HEK293 (cell line): ENCODE measurements around the gene ADAM8.

Source experiments
- CTCF ChIA-PET: fragments of 350-600 bp; formaldehyde crosslinking; extraction: SDS; loops from one replicate; lab custom pipeline; 2021; ENCODE audit warnings: antibody characterized with exemption; lab: Yijun Ruan, JAX
- POLR2A ChIA-PET: fragments of 300-600 bp; formaldehyde crosslinking; extraction: SDS; loops from one replicate; lab custom pipeline; 2020; ENCODE audit warnings: antibody characterized with exemption, inconsistent platforms; lab: Yijun Ruan, JAX
- H3K27ac ChIP-seq: fragments of 200-500 bp; sonication (Bioruptor generic); 2 replicates; pipeline ENCODE4 v1.5.1; 2014; ENCODE audit warnings: low read depth, low read length, control low read depth, inconsistent platforms; ENCODE audit errors: extremely low read depth
- H3K36me3 ChIP-seq, 2 experiments: fragments of 200-500 bp in 1 of 2; sonication (Bioruptor generic) in 1 of 2; 1 replicate in 1 of 2; 2 replicates in 1 of 2; pipeline ENCODE4 v1.5.1; 2014 to 2017; ENCODE audit warnings: inconsistent platforms in 2 of 2, low read length in 2 of 2; ENCODE audit not compliant: control insufficient read depth in 2 of 2, insufficient read depth in 1 of 2
- H3K4me1 ChIP-seq: fragments of 200-500 bp; sonication (Bioruptor generic); 2 replicates; pipeline ENCODE4 v1.5.1; 2014; ENCODE audit warnings: mild to moderate bottlenecking, low read length, inconsistent platforms; ENCODE audit not compliant: control insufficient read depth, insufficient read depth
- H3K4me3 ChIP-seq: 2 replicates; pipeline ENCODE4 v1.5.1; 2011; ENCODE audit warnings: low read depth, mild to moderate bottlenecking, control low read depth, low read length, moderate library complexity
- H3K9me3 ChIP-seq: fragments of 200-500 bp; sonication (Bioruptor generic); 2 replicates; pipeline ENCODE4 v1.5.1; 2014; ENCODE audit warnings: low read depth, low read length, inconsistent platforms; ENCODE audit not compliant: control insufficient read depth, insufficient read depth
- HOXC10 ChIP-seq: sonication (generic); formaldehyde crosslinking; IDR thresholded peaks from 2 replicates; pipeline ENCODE4 v1.8.1; 2023; ENCODE audit warnings: mild to moderate bottlenecking, missing genetic modification reagents
- KLF1 ChIP-seq: fragments of 450-650 bp; formaldehyde crosslinking; IDR thresholded peaks from 2 replicates; pipeline ENCODE4 v1.5.1; 2016; ENCODE audit warnings: missing biosample characterization, missing genetic modification characterization
- OSR2 ChIP-seq: fragments of 450-650 bp; formaldehyde crosslinking; IDR thresholded peaks from 2 replicates; pipeline ENCODE4 v1.5.1; 2016; ENCODE audit warnings: missing biosample characterization, missing genetic modification characterization
- SP2 ChIP-seq: fragments of 450-650 bp; formaldehyde crosslinking; IDR thresholded peaks from 2 replicates; pipeline ENCODE4 v1.5.1; 2016; ENCODE audit warnings: missing biosample characterization, missing genetic modification characterization
- TSHZ1 ChIP-seq: fragments of 450-650 bp; formaldehyde crosslinking; IDR thresholded peaks from 2 replicates; pipeline ENCODE4 v1.5.1; 2016; ENCODE audit warnings: missing biosample characterization, missing genetic modification characterization, borderline replicate concordance
- YY1 ChIP-seq: fragments of 450-650 bp; formaldehyde crosslinking; IDR thresholded peaks from 2 replicates; pipeline ENCODE4 v1.5.1; 2018; ENCODE audit warnings: missing biosample characterization, missing genetic modification characterization
- ZBTB6 ChIP-seq: fragments of 450-650 bp; formaldehyde crosslinking; IDR thresholded peaks from 2 replicates; pipeline ENCODE4 v1.5.1; 2017; ENCODE audit warnings: missing biosample characterization, missing genetic modification characterization
- ZNF175 ChIP-seq: fragments of 450-650 bp; formaldehyde crosslinking; IDR thresholded peaks from 2 replicates; pipeline ENCODE4 v1.5.1; 2016; ENCODE audit warnings: missing biosample characterization, missing genetic modification characterization
- ZNF18 ChIP-seq: fragments of 450-650 bp; formaldehyde crosslinking; IDR thresholded peaks from 2 replicates; pipeline ENCODE4 v1.5.1; 2016; ENCODE audit warnings: missing biosample characterization, missing genetic modification characterization
- ZNF19 ChIP-seq: fragments of 450-650 bp; formaldehyde crosslinking; IDR thresholded peaks from 2 replicates; pipeline ENCODE4; 2016; ENCODE audit warnings: missing biosample characterization, missing genetic modification characterization, low read depth
- ZNF23 ChIP-seq: fragments of 450-650 bp; formaldehyde crosslinking; IDR thresholded peaks from 2 replicates; pipeline ENCODE4 v1.5.1; 2016; ENCODE audit warnings: missing biosample characterization, missing genetic modification characterization, borderline replicate concordance
- ZNF324 ChIP-seq: fragments of 450-650 bp; formaldehyde crosslinking; IDR thresholded peaks from 2 replicates; pipeline ENCODE4 v1.5.1; 2016; ENCODE audit warnings: missing biosample characterization, missing genetic modification characterization
- ZNF513 ChIP-seq: fragments of 450-650 bp; IDR thresholded peaks from 2 replicates; pipeline ENCODE4 v1.5.1; 2018; ENCODE audit warnings: missing biosample characterization, missing genetic modification characterization
- ZNF518A ChIP-seq: fragments of 450-650 bp; formaldehyde crosslinking; conservative IDR thresholded peaks from 2 replicates; pipeline ENCODE4 v1.5.1; 2016; ENCODE audit warnings: low read depth, missing biosample characterization, missing genetic modification characterization
- ZNF529 ChIP-seq: fragments of 450-650 bp; formaldehyde crosslinking; IDR thresholded peaks from 2 replicates; pipeline ENCODE4 v1.5.1; 2017; ENCODE audit warnings: missing genetic modification characterization, missing biosample characterization; ENCODE audit not compliant: insufficient replicate concordance
- ZNF561 ChIP-seq: fragments of 450-650 bp; IDR thresholded peaks from 2 replicates; pipeline ENCODE4 v1.5.1; 2018; ENCODE audit warnings: missing biosample characterization, missing genetic modification characterization, borderline replicate concordance
- ZNF600 ChIP-seq: fragments of 450-650 bp; formaldehyde crosslinking; IDR thresholded peaks from 2 replicates; pipeline ENCODE4 v1.5.1; 2016; ENCODE audit warnings: missing biosample characterization, missing genetic modification characterization
- ZNF629 ChIP-seq: fragments of 450-650 bp; formaldehyde crosslinking; IDR thresholded peaks from 2 replicates; pipeline ENCODE4 v1.5.1; 2017; ENCODE audit warnings: missing biosample characterization, missing genetic modification characterization
- ZNF658 ChIP-seq: fragments of 450-650 bp; formaldehyde crosslinking; IDR thresholded peaks from 2 replicates; pipeline ENCODE4; 2016; ENCODE audit warnings: missing biosample characterization, missing genetic modification characterization

The ADAM8 gene

GRCh38 chr10:133325440-133326222 is 49.0 kb upstream of the ADAM8 start:
- Histone ChIP-seq H3K27ac (no peak overlapping the region), H3K9me3 (no peaks in the 10 kb centered on the region), H3K4me3 (no peak overlapping the region), H3K4me1 (peaks cover 11% of the 10 kb centered on the region), H3K36me3 (no peaks in the 10 kb centered on the region)
- CTCF ChIA-PET = no interaction called here
- no peak for TF ChIP-seq ZNF518A
- TF ChIP-seq ZNF529 (tag by site-specific recombination) = no peak
- no peak for TF ChIP-seq ZNF658 (tag by site-specific recombination)
- no peak for TF ChIP-seq ZNF23 (tag by site-specific recombination)
- TF ChIP-seq ZNF513 (tag by site-specific recombination) = no peak
- TF ChIP-seq ZBTB6 (tag by site-specific recombination) = no peak
- no peak for TF ChIP-seq ZNF175 (tag by site-specific recombination)
- TF ChIP-seq ZNF561 (tag by site-specific recombination) = no peak
- TF ChIP-seq ZNF19 (tag by site-specific recombination) = no peak
- TF ChIP-seq HOXC10 (CRISPR knock-in tag) = no peak
- TF ChIP-seq ZNF629 = no peak
- TF ChIP-seq YY1 (tag by site-specific recombination) = no peak
- POLR2A ChIA-PET = no interaction called here

- CTCF ChIA-PET = no interaction called here
- Histone ChIP-seq H3K9me3 (no peaks in the 10 kb centered on the region), H3K27ac (no peak overlapping the region), H3K36me3 (no peaks in the 10 kb centered on the region), H3K4me3 (no peak overlapping the region), H3K4me1 (peaks cover 9% of the 10 kb centered on the region)
- POLR2A ChIA-PET = interaction anchor here (0.8 to 1.9 kb wide), 2 partner anchors 10 to 31 kb away, joined by 4 to 15 read pairs; no protein-coding TSS in a partner anchor
- TF ChIP-seq TSHZ1 (tag by site-specific recombination) (no peak), OSR2 (no peak), KLF1 (peak; percentile 14; the same call in 1 of the 2 replicates), SP2 (tag by site-specific recombination) (no peak), ZNF324 (tag by site-specific recombination) (no peak), ZNF18 (tag by site-specific recombination) (no peak), ZNF600 (no peak)
Observed at GRCh38 chr10:133324857-133325260, 48.2 kb upstream of the ADAM8 start.
